ENCODE measurements around the gene POR. TPM values are rescaled to one million over a fixed set of nuclear protein-coding genes. Genes with fewer than 3 reads are reported as not detected.
"Not testable (repeated sequence)": the region's sequence is repeated elsewhere in the genome, so short reads cannot be mapped to it uniquely, and the experiment has no call there.

The POR gene
- total and polyA plus RNA-seq, 7 experiments from 2014 or later = 41.6 to 72.3 (median 69.2) TPM

DNA sequence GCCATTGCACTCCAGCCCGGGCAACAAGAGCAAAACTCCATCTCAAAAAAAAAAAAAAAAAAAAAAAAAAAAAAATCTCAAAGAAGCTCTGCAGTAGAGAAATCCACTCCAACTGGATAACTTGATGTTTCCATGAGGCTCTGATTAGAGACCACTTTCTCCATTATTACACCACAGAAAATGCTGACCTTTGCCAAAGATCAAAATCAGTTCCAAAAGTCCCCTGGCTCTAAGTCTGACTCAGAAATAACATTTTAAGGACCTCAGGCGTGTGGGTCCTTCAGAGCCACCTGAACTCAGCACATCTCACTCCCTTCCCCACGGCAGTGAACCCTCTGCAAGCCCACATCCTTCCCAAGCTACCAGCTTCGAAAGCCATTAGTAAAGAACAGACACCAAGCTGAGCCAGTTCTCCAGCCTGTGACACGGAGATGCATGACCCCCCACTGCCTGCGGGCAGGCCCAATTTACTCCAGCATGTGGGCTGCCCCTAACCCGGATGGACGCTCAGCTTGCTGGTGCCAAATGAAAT lies 93.3 kb downstream of the POR start:
- H3K4me3 ChIP-seq (ENCODE audit: low read length) = no peak overlapping the region
- ChIA-PET CTCF (no interaction called here), POLR2A (interaction anchor here (0.6 to 1.1 kb wide), 4 partner anchors 12 to 172 kb away, joined by 3 to 4 read pairs (median 3); no protein-coding TSS in a partner anchor)
- no peaks in the 10 kb centered on the region for H3K9me3 ChIP-seq (ENCODE audit: control insufficient read depth in 2 of 3, low read length in 3 of 3)
- intact Hi-C loops (cut with micrococcal nuclease) = loop anchor here in 1 of 2 donors (2.0 to 5.0 kb wide), 3 partner anchors 39 to 131 kb away; partner anchors contain the start of genes POR, RHBDD2 and STYXL1
- peak overlapping the region in 6 of 9 donors; percentile 6 to 91 (median 58) for H3K27ac Mint-ChIP-seq
- H3K36me3 ChIP-seq (ENCODE audit: control insufficient read depth in 2 of 3, insufficient read depth in 3 of 3, low read length in 3 of 3) = peaks cover 0 to 14% (median 4%) of the 10 kb centered on the region in 3 experiments
- H3K9me3 Mint-ChIP-seq = no peaks in the 10 kb centered on the region
- H3K4me1 ChIP-seq (ENCODE audit: control insufficient read depth in 2 of 2, insufficient read depth in 2 of 2, low read length in 2 of 2) = peaks cover 15 to 25% of the 10 kb centered on the region in 2 donors
- DNase-seq (peak in 1 of 9 donors; percentile 38), ATAC-seq (no peak)
- no peaks in the 10 kb centered on the region for H3K27me3 ChIP-seq (ENCODE audit: control insufficient read depth in 2 of 2, insufficient read depth in 2 of 2, low read length in 2 of 2)
- H3K36me3 Mint-ChIP-seq = peaks cover 5 to 25% (median 13%) of the 10 kb centered on the region in 5 donors
- H3K4me1 Mint-ChIP-seq = peaks cover 22 to 37% (median 29%) of the 10 kb centered on the region in 7 donors
- peaks cover 0 to 2% (median 0%) of the 10 kb centered on the region in 5 donors for H3K27me3 Mint-ChIP-seq
- peak overlapping the region in 8 of 10 donors; percentile 1 to 85 (median 65) for H3K4me3 Mint-ChIP-seq
- H3K27ac ChIP-seq (ENCODE audit: low read depth, low read length) = no peak overlapping the region

DNA sequence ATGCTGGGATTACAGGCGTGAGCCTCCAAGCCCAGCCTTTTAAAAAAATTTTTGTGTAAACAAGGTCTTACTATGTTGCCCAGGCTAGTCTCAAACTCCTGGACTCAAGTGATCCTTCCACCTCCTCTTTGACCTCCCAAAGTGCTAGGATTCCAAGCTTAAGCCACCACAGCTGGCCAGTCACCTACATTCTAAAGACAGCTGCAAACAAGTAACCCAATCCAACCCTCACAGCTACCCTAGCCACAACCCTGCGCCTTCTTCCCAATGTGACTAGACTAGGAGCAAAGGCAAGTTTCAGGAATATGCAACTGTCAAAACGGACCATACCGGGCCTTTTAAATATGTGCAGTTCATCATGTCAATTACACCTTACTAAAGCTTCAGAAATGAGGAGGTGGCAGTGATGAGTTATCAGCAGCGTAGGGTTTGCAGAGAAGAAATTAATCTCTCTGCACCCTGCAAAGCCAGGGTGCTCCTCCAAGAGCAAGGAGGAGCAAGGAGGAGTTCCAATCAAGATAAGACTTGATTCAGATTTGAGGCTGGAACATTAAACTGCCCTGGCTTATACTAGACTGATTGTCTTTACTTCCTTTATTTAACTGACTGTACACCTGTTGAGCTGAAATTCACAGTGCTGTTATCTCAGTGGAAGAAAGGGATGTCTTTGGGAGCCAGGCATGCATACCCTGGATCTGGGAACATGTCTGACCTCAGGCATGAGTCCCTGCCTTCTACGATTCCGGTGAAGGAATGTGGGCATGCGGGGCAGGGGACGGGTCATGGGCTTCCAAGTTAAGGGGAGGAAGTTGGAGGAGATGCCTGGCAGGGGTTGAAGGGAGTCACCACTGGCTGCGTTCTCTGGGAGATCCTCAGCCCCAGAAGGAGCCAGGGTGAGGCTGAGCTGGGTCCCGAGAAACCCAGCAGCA lies 95.0 kb downstream of the POR start:
- POLR2A ChIA-PET = interaction anchor here (0.5 to 1.4 kb wide), 3 partner anchors 37 to 133 kb away, joined by 3 to 5 read pairs (median 3); partner anchors contain the start of genes MDH2 and STYXL1
- peaks cover 0 to 2% (median 0%) of the 10 kb centered on the region in 5 donors for H3K27me3 Mint-ChIP-seq
- no peaks in the 10 kb centered on the region for H3K9me3 Mint-ChIP-seq
- H3K4me3 Mint-ChIP-seq = peak overlapping the region; percentile 58 to 85 (median 80)
- Histone ChIP-seq H3K9me3 (ENCODE audit: control insufficient read depth in 2 of 3, low read length in 3 of 3) (no peaks in the 10 kb centered on the region), H3K4me1 (ENCODE audit: control insufficient read depth in 2 of 2, insufficient read depth in 2 of 2, low read length in 2 of 2) (peaks cover 15 to 25% of the 10 kb centered on the region in 2 donors), H3K4me3 (ENCODE audit: low read length) (no peak overlapping the region), H3K27me3 (ENCODE audit: control insufficient read depth in 2 of 2, insufficient read depth in 2 of 2, low read length in 2 of 2) (no peaks in the 10 kb centered on the region), H3K27ac (ENCODE audit: low read depth, low read length) (no peak overlapping the region), H3K36me3 (ENCODE audit: control insufficient read depth in 2 of 3, insufficient read depth in 3 of 3, low read length in 3 of 3) (peaks cover 0 to 5% (median 0%) of the 10 kb centered on the region in 3 experiments)
- peak overlapping the region in 6 of 9 donors; percentile 43 to 91 (median 70) for H3K27ac Mint-ChIP-seq
- H3K36me3 Mint-ChIP-seq = peaks cover 5 to 28% (median 18%) of the 10 kb centered on the region in 5 donors
- H3K4me1 Mint-ChIP-seq = peaks cover 22 to 37% (median 29%) of the 10 kb centered on the region in 7 donors
- no peak for DNase-seq
- intact Hi-C loops (cut with micrococcal nuclease) = loop anchor here (1.0 to 5.0 kb wide), 4 partner anchors 16 to 133 kb away; partner anchors contain the start of genes TMEM120A (in 2 of the 2), POR (in 1 of the 2), RHBDD2 (in 1 of the 2) and STYXL1 (in 1 of the 2)
- CTCF ChIA-PET = interaction anchor here (0.7 to 2.0 kb wide), 3 partner anchors 8 to 139 kb away, joined by 3 to 8 read pairs (median 5); no protein-coding TSS in a partner anchor
- no peak for ATAC-seq

- ChIA-PET CTCF (interaction anchor here (1.1 to 2.0 kb wide), 2 partner anchors 9 to 145 kb away, joined by 3 to 8 read pairs; no protein-coding TSS in a partner anchor), POLR2A (no interaction called here)
- H3K9me3 ChIP-seq (ENCODE audit: control insufficient read depth in 2 of 3, low read length in 3 of 3) = no peaks in the 10 kb centered on the region
- Mint-ChIP-seq H3K27ac (no peak overlapping the region), H3K27me3 (peaks cover 0 to 2% (median 0%) of the 10 kb centered on the region in 5 donors), H3K36me3 (peaks cover 0 to 33% (median 19%) of the 10 kb centered on the region in 5 donors), H3K4me3 (no peak overlapping the region), H3K9me3 (no peaks in the 10 kb centered on the region), H3K4me1 (peaks cover 22 to 37% (median 29%) of the 10 kb centered on the region in 7 donors)
- ATAC-seq (no peak), DNase-seq (no peak)
- no peak overlapping the region for H3K27ac ChIP-seq (ENCODE audit: low read depth, low read length)
- intact Hi-C loops (cut with micrococcal nuclease) = no loop called here
- peaks cover 15 to 25% of the 10 kb centered on the region in 2 donors for H3K4me1 ChIP-seq (ENCODE audit: control insufficient read depth in 2 of 2, insufficient read depth in 2 of 2, low read length in 2 of 2)
- H3K36me3 ChIP-seq (ENCODE audit: control insufficient read depth in 2 of 3, insufficient read depth in 3 of 3, low read length in 3 of 3) = no peaks in the 10 kb centered on the region
- H3K27me3 ChIP-seq (ENCODE audit: control insufficient read depth in 2 of 2, insufficient read depth in 2 of 2, low read length in 2 of 2) = no peaks in the 10 kb centered on the region
- no peak overlapping the region for H3K4me3 ChIP-seq (ENCODE audit: low read length)
Observed at GRCh38 chr7:76011442-76011861, 96.5 kb downstream of the POR start.

DNA sequence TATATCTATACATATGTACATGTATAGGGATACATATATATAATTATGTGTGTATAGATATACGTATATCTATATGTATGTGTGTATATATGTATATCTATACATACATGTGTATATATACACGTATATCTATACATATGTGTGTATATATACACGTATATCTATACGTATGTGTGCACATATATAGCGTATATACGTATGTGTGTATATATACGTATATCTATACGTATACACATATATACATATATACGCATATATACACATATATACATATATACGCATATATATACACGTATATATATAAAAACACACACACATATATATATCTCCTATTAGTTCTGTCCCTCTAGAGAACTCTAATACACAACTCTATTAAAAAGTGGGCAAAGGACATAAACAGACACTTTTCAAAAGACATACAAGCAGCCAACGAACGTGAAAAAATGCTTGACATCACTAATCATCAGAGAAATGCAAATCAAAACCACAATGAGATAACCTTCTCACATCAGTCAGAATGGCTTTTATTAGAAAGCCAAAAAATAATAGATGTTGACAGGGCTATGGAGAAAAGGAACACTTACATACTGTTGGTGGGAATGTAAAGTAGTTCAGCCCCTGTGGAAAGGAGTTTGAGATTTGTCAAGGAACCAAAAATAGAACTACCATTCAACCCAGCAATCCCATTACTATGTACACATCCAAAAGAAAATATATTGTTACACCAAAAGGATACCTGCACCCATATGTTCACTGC lies 101.4 kb downstream of the POR start:
- Mint-ChIP-seq H3K9me3 (no peaks in the 10 kb centered on the region), H3K4me1 (peaks cover 0 to 14% (median 12%) of the 10 kb centered on the region in 7 donors), H3K36me3 (peaks cover 8 to 54% (median 30%) of the 10 kb centered on the region in 5 donors), H3K27me3 (no peaks in the 10 kb centered on the region), H3K27ac (no peak overlapping the region), H3K4me3 (no peak overlapping the region)
- H3K4me3 ChIP-seq (ENCODE audit: low read length) = no peak overlapping the region
- peaks cover 0 to 2% (median 0%) of the 10 kb centered on the region in 3 experiments for H3K36me3 ChIP-seq (ENCODE audit: control insufficient read depth in 2 of 3, insufficient read depth in 3 of 3, low read length in 3 of 3)
- DNase-seq (no peak), ATAC-seq (no peak)
- ChIA-PET CTCF (no interaction called here), POLR2A (no interaction called here)
- no peak overlapping the region for H3K27ac ChIP-seq (ENCODE audit: low read depth, low read length)
- H3K9me3 ChIP-seq (ENCODE audit: control insufficient read depth in 2 of 3, low read length in 3 of 3) = no peaks in the 10 kb centered on the region
- intact Hi-C loops (cut with micrococcal nuclease) = no loop called here
- H3K27me3 ChIP-seq (ENCODE audit: control insufficient read depth in 2 of 2, insufficient read depth in 2 of 2, low read length in 2 of 2) = no peaks in the 10 kb centered on the region
- peaks cover 7 to 10% of the 10 kb centered on the region in 2 donors for H3K4me1 ChIP-seq (ENCODE audit: control insufficient read depth in 2 of 2, insufficient read depth in 2 of 2, low read length in 2 of 2)

GRCh38 chr7:76018520-76018919 lies 103.6 kb downstream of the POR start:
- DNase-seq; CTCF ChIA-PET; H3K4me3 ChIP-seq (ENCODE audit: low read length); H3K27ac ChIP-seq (ENCODE audit: low read depth, low read length); intact Hi-C loops (cut with micrococcal nuclease); H3K4me3 Mint-ChIP-seq; H3K27me3 Mint-ChIP-seq; ATAC-seq; H3K9me3 Mint-ChIP-seq; H3K27ac Mint-ChIP-seq; H3K27me3 ChIP-seq (ENCODE audit: control insufficient read depth in 2 of 2, insufficient read depth in 2 of 2, low read length in 2 of 2); H3K9me3 ChIP-seq (ENCODE audit: control insufficient read depth in 2 of 3, low read length in 3 of 3): not testable (repeated sequence)
- Mint-ChIP-seq H3K4me1 (peaks cover 0 to 23% (median 19%) of the 10 kb centered on the region in 7 donors), H3K36me3 (peaks cover 8 to 54% (median 37%) of the 10 kb centered on the region in 5 donors)
- POLR2A ChIA-PET = interaction anchor here (0.6 kb wide), 1 partner anchor 17 kb away, joined by 4 read pairs; no protein-coding TSS in a partner anchor
- H3K4me1 ChIP-seq (ENCODE audit: control insufficient read depth in 2 of 2, insufficient read depth in 2 of 2, low read length in 2 of 2) = peaks cover 7 to 10% of the 10 kb centered on the region in 2 donors
- peaks cover 0 to 10% (median 0%) of the 10 kb centered on the region in 3 experiments for H3K36me3 ChIP-seq (ENCODE audit: control insufficient read depth in 2 of 3, insufficient read depth in 3 of 3, low read length in 3 of 3)

Data from naive thymus-derived CD4-positive, alpha-beta T cell (primary cell).